HG03159 (cell line): ENCODE data around the gene RASGRF2.
"Not testable (repeated sequence)": the region's sequence is repeated elsewhere in the genome, so short reads cannot be mapped to it uniquely, and the experiment has no call there.

Source experiments
- ATAC-seq: cut with Tn5 transposase; IDR thresholded peaks from one replicate; pipeline ENCODE4 v1.9.1; 2021; ENCODE audit warnings: mild to moderate bottlenecking, moderate library complexity; ENCODE audit not compliant: unreplicated experiment

The RASGRF2 gene

DNA sequence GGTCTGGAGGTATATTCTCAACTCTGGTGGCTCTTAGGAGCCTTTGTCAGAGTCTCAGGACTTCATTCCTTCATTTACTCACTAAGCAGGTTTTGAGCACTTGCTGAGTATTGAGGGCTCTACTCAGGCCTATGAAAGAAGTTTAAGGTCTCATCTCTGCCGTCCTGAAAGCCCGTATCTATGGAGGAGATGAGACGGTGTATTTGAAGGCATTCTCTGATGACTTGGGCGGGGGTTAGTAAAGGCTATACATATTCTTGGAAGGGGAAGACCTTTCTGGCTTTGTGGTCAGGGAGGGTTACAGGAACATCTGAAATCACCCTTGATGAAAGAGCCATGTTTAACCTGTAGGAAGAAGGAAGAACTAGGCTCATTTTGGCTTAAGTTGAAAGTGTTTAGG lies 21.9 kb downstream of the RASGRF2 start:
- ATAC-seq = no peak

GRCh38 chr5:80985600-80986228 lies 25.6 kb downstream of the RASGRF2 start:
- ATAC-seq = no peak

GRCh38 chr5:80986382-80986781 lies 26.2 kb downstream of the RASGRF2 start:
- no peak for ATAC-seq

- no peak for ATAC-seq
Observed at GRCh38 chr5:80987078-80987766, 27.1 kb downstream of the RASGRF2 start.

- no peak for ATAC-seq
Observed at GRCh38 chr5:80988419-80988935, 28.3 kb downstream of the RASGRF2 start.

DNA sequence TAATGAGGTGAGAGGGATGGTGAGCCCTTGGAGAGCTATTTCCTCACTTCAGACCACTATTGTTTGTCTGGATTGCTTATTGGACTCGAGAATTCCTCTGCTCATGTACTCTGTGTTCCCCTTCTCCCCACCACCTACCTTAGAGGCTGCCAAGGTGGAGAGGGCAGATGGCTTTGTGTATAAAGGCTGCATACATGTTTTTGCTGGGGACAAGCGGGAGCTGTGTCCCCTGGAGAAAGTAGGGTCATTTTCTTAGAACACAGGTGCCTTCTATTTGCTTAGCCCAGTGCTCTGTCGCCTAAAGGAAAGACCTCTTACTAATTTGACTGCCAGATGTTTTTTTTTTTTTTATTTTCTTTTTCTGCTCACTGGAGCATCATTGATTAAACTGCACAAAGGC lies 29.7 kb downstream of the RASGRF2 start:
- no peak for ATAC-seq

GRCh38 chr5:80990527-80990926 lies 30.4 kb downstream of the RASGRF2 start:
- no peak for ATAC-seq

DNA sequence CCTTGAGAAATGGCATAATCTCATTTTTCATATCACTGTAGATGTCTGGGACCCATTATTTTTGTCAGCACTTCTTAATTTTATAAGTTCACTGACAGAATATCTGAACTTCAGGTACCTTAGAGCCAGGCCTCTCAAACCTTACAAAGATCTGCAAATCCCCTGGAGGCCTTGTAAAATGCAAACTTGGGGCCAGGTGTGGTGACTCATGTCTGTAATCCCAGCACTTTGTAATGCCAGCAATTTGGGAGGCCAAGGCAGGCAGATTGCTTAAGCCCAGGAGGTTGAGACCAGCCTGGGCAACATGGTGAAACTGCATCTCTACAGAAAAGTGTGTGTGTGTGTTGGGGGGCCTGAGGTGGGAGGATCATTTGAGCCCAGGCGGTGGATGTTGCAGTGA lies 30.8 kb downstream of the RASGRF2 start:
- no peak for ATAC-seq

- ATAC-seq = no peak
Observed at GRCh38 chr5:80995908-80996307, 35.7 kb downstream of the RASGRF2 start.

DNA sequence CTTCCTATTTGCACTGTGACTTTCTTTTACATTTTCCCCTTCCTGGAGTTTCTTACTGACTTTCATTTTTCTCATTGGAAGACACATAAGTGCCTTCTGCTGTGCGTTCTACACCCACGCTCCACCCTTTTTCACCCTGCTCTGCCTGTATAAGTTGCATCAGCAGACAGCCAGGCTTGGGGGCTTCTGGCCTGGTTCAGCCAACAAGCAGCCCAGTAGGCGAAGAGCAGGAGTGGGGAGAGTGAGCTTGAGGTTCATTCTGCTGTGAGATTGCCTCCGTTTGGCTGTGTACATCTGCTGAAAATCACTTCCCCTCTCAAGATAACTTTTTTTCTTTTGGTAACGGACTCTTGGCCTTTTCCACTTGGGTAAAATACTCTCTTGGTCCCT lies 38.4 kb downstream of the RASGRF2 start:
- ATAC-seq = no peak

GRCh38 chr5:81003811-81004386 lies 43.7 kb downstream of the RASGRF2 start:
- no peak for ATAC-seq

DNA sequence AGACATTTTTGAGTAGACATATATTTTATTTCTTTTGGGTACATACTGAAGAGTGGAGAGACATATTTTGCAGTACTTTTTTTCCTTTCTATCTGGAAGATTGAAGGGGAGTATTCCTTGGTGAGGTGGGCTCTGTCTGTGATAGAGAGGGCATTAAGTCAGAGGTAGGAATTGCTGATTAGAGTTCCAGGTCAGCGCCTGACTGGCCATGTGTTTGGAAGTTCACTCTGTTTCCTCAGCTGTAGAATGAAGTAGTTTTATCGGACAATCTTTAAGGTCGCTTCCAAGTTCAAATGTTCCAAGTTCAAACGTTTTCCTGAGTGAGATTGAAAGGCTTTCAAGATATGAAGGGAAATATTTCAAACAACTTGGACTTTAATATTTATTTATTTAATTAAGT lies 45.5 kb downstream of the RASGRF2 start:
- ATAC-seq = no peak

- no peak for ATAC-seq
Observed at GRCh38 chr5:81006231-81006630, 46.1 kb downstream of the RASGRF2 start.

DNA sequence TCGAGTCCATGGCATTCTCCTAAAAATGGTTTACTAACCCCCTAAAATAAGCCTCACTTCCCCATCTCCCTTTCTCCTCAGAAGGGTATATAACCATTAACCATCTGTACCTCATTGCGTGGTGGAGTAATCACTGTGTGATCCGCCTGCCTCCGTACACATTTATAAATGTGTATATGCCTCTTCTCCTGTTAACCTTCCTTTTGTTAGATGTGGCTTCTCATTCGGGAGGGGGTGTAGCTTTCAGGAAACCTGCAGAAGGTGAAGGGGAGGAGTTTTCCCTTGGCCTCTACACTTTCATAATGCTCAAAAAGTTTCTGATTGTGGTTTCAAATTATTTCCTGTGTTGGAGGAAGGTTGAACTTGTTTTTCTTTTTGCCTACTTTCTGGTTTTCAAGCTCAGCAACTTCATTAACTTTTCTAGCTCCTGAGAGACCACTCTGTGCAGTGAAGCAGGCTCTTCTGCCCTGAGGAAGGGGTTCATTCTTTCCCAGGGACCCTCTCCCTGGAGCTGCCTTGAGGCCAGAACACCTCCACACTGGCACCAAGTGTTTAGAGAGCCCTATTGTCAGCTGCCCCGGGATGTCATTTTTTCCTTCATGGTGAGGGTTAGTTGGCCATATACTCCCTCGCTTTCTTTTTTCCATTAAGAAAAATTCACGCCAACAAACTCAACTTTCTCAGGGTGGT lies 46.9 kb downstream of the RASGRF2 start:
- no peak for ATAC-seq

- ATAC-seq = no peak
Observed at GRCh38 chr5:81007637-81008027, 47.5 kb downstream of the RASGRF2 start.

- ATAC-seq = no peak
Observed at GRCh38 chr5:81010336-81011169, 50.4 kb downstream of the RASGRF2 start.

DNA sequence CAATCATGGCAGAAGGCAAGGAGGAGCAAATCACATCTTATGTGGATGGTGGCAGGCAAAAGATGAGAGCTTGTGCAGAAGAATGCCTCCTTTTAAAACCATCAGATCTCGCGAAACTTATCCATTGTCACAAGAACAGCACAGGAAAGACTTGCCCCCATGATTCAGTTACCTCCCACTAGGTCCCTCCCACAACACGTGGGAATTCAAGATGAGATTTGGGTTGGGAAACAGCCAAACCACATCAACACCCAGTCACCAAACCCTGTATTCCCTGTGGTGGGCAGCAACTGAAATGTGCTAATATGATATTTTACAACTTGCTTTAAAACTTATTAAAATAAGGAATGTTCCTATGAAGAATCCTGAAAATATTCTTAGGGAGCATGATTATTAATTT lies 54.2 kb downstream of the RASGRF2 start:
- ATAC-seq = no peak

GRCh38 chr5:81016116-81016515 lies 56.0 kb downstream of the RASGRF2 start:
- no peak for ATAC-seq

- ATAC-seq = no peak
Observed at GRCh38 chr5:81017320-81017719, 57.2 kb downstream of the RASGRF2 start.

DNA sequence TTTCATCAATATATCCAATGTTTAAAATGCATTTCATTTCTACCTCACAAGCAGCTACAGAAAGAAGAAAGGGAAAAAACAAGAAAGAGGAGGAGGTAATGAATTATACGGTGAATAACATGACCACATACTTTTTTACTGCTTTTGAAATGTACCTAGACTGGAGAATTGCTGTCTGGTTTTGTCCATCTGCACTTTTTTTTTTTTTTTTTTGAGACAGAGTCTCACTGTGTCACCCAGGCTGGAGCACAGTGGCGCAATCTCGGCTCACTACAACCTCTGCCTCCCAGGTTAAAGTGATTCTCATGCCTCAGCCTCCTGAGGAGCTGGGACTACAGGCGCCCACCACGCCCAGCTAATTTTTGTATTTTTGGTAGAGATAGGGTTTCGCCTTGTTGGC lies 58.4 kb downstream of the RASGRF2 start:
- ATAC-seq = not testable (repeated sequence)

DNA sequence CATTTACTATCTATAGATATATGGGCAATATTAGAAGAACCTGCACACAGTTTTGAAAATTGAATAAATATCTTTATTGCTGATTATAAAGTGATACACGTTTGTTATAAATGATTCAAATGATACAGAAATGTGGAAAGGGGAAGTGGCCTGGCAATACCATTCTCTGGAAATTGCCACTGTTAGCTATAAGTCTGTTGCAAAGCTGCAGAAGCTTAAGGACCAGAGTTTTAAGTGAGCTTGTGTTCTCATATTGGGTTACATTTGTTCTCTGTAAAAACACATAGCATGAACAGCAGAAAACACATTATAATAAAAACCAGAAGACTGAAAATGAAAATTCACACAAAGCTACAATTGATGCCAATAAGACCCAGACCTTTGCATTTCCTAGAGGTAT lies 59.6 kb downstream of the RASGRF2 start:
- ATAC-seq = no peak
